Thymus (tissue), 11 donors: Measurements from ENCODE around the gene MARCHF2. TPM values are rescaled to one million over a fixed set of nuclear protein-coding genes. Genes with fewer than 3 reads are reported as not detected.
"Not testable (repeated sequence)": the region's sequence is repeated elsewhere in the genome, so short reads cannot be mapped to it uniquely, and the experiment has no call there.

Experiments used
- DNase-seq, 9 donors: peaks; one replicate each; pipeline ENCODE4 v3.0.0-alpha.2; 2013; ENCODE audit warnings: low spot score in 9 of 9, low read depth in 6 of 9, missing footprints in 1 of 9
- H3K27ac ChIP-seq, 2 donors: one replicate each; pipeline ENCODE4 v1.5.1; 2013; ENCODE audit warnings: control low read depth in 1 of 2, low read depth in 1 of 2, low read length in 1 of 2, mild to moderate bottlenecking in 1 of 2, moderate library complexity in 1 of 2
- H3K27me3 ChIP-seq, 2 donors: one replicate each; pipeline ENCODE4 v1.5.1; 2013; ENCODE audit warnings: low read length in 1 of 2; ENCODE audit not compliant: control insufficient read depth in 2 of 2, insufficient read depth in 1 of 2
- H3K36me3 ChIP-seq, 2 donors: one replicate each; pipeline ENCODE4 v1.5.1; 2013; ENCODE audit warnings: low read length in 1 of 2, mild to moderate bottlenecking in 1 of 2, moderate library complexity in 1 of 2; ENCODE audit not compliant: control insufficient read depth in 2 of 2, insufficient read depth in 2 of 2
- H3K4me1 ChIP-seq, 2 donors: one replicate each; pipeline ENCODE4 v1.5.1; 2013; ENCODE audit warnings: low read length in 2 of 2; ENCODE audit not compliant: control insufficient read depth in 2 of 2, insufficient read depth in 2 of 2
- H3K4me3 ChIP-seq, 2 donors: one replicate each; pipeline ENCODE4 v1.5.1; 2013; ENCODE audit warnings: low read length in 2 of 2, control low read depth in 1 of 2, mild to moderate bottlenecking in 1 of 2
- H3K9me3 ChIP-seq, 2 donors: one replicate each; pipeline ENCODE4 v1.5.1; 2013; ENCODE audit warnings: low read length in 1 of 2, mild to moderate bottlenecking in 1 of 2; ENCODE audit not compliant: control insufficient read depth in 2 of 2, insufficient read depth in 1 of 2
- WGBS: extraction: QIAGEN DNeasy Blood & Tissue Kit; methylation state at CpG from one replicate; pipeline ENCODE4 v1.1.7; 2013; 5-methylcytosine and 5-hydroxymethylcytosine counted together
- polyA plus RNA-seq: library from polyadenylated mRNA; stranded (reverse); fragments of 200-250 nt; gene quantifications from one replicate; pipeline ENCODE4 v1.2.3, GENCODE V29; 2013
- total RNA-seq: library from RNA; stranded (reverse); fragments of 120-200 nt; gene quantifications from one replicate; pipeline ENCODE4 v1.2.4, GENCODE V29; 2013
- donor health status: healthy.

The MARCHF2 gene
- total and polyA plus RNA-seq, 2 donors: 24.5 to 30.7 TPM

GRCh38 chr19:8399681-8400188 is 13.4 kb upstream of the MARCHF2 start:
- DNase-seq: no peak
- Histone ChIP-seq H3K27me3 (no peaks in the 10 kb centered on the region), H3K27ac (no peak overlapping the region), H3K4me1 (peaks cover 0 to 8% of the 10 kb centered on the region in 2 donors), H3K36me3 (peaks cover 41 to 56% of the 10 kb centered on the region in 2 donors), H3K9me3 (no peaks in the 10 kb centered on the region), H3K4me3 (no peak overlapping the region)
- WGBS: 97% methylated on average over 34 of the region's 34 CpGs

- Histone ChIP-seq H3K4me1 (peaks cover 0 to 3% of the 10 kb centered on the region in 2 donors), H3K27ac (no peak overlapping the region)
- DNase-seq: no peak
These were observed 11.1 kb upstream of the MARCHF2 start for GRCh38 chr19:8401981-8402411.

GRCh38 chr19:8403098-8403819 is 9.8 kb upstream of the MARCHF2 start:
- no peak overlapping the region for H3K4me3 ChIP-seq
- DNase-seq: no peak
- peaks cover 51 to 63% of the 10 kb centered on the region in 2 donors for H3K36me3 ChIP-seq
- 96% methylated on average over 44 of the region's 44 CpGs for WGBS
- H3K4me1 ChIP-seq: no peaks in the 10 kb centered on the region
- no peak overlapping the region for H3K27ac ChIP-seq
- H3K27me3 ChIP-seq: no peaks in the 10 kb centered on the region
- H3K9me3 ChIP-seq: no peaks in the 10 kb centered on the region

More at GRCh38 chr19:8401981-8402411, 11.1 kb upstream of the MARCHF2 start:
- H3K36me3 ChIP-seq: peaks cover 51 to 70% of the 10 kb centered on the region in 2 donors
- WGBS: over 99% methylated on average over 21 of the region's 21 CpGs
- H3K27me3 ChIP-seq: no peaks in the 10 kb centered on the region
- H3K9me3 ChIP-seq: no peaks in the 10 kb centered on the region
- H3K4me3 ChIP-seq: no peak overlapping the region

GRCh38 chr19:8403820-8404109 is 9.3 kb upstream of the MARCHF2 start:
- 95% methylated on average over 24 of the region's 24 CpGs for WGBS
- no peaks in the 10 kb centered on the region for H3K9me3 ChIP-seq
- no peaks in the 10 kb centered on the region for H3K27me3 ChIP-seq
- H3K27ac ChIP-seq: no peak overlapping the region
- H3K36me3 ChIP-seq: peaks cover 51 to 59% of the 10 kb centered on the region in 2 donors
- no peak for DNase-seq
- H3K4me3 ChIP-seq: no peak overlapping the region
- H3K4me1 ChIP-seq: no peaks in the 10 kb centered on the region

GRCh38 chr19:8404391-8405151 is 8.5 kb upstream of the MARCHF2 start:
- no peak for DNase-seq
- Histone ChIP-seq H3K4me1 (no peaks in the 10 kb centered on the region), H3K36me3 (peaks cover 47 to 55% of the 10 kb centered on the region in 2 donors), H3K9me3 (no peaks in the 10 kb centered on the region), H3K27ac (no peak overlapping the region), H3K27me3 (no peaks in the 10 kb centered on the region), H3K4me3 (no peak overlapping the region)
- 97% methylated on average over 18 of the region's 18 CpGs for WGBS

GRCh38 chr19:8410718-8411117 is 2.4 kb upstream of the MARCHF2 start:
- WGBS: 96% methylated on average over 13 of the region's 13 CpGs

GRCh38 chr19:8413629-8413995 is 507 bp downstream of the MARCHF2 start:
- 35% methylated on average over 3 of the region's 3 CpGs for WGBS
- no peaks in the 10 kb centered on the region for H3K9me3 ChIP-seq
- H3K36me3 ChIP-seq: peaks cover 0 to 2% of the 10 kb centered on the region in 2 donors
- peaks cover 4 to 9% of the 10 kb centered on the region in 2 donors for H3K4me1 ChIP-seq
- no peak overlapping the region for H3K27ac ChIP-seq
- H3K4me3 ChIP-seq: peak overlapping the region; percentile 69 to 84
- DNase-seq: peak in 1 of 9 donors; percentile 21
- H3K27me3 ChIP-seq: no peaks in the 10 kb centered on the region

More at GRCh38 chr19:8410718-8411117, 2.4 kb upstream of the MARCHF2 start:
- H3K4me1 ChIP-seq, H3K27ac ChIP-seq, H3K36me3 ChIP-seq, H3K27me3 ChIP-seq, H3K9me3 ChIP-seq, H3K4me3 ChIP-seq, DNase-seq: not testable (repeated sequence)

GRCh38 chr19:8416796-8417195 is 3.7 kb downstream of the MARCHF2 start:
- no peaks in the 10 kb centered on the region for H3K27me3 ChIP-seq
- no peaks in the 10 kb centered on the region for H3K9me3 ChIP-seq
- H3K4me3 ChIP-seq: no peak overlapping the region
- peaks cover 4 to 7% of the 10 kb centered on the region in 2 donors for H3K36me3 ChIP-seq
- H3K27ac ChIP-seq: no peak overlapping the region
- no peak for DNase-seq
- peaks cover 4 to 9% of the 10 kb centered on the region in 2 donors for H3K4me1 ChIP-seq
- 99% methylated on average over 4 of the region's 4 CpGs for WGBS
